ENCODE data around the gene GAS6.
"Not testable (repeated sequence)": the region's sequence is repeated elsewhere in the genome, so short reads cannot be mapped to it uniquely, and the experiment has no call there.

GAS6 gene

GRCh38 chr13:113875837-113876281, 12.0 kb upstream of the GAS6 start:
- DNase-seq (ENCODE audit: insufficient read length, low spot score) (no peak), FAIRE-seq (peak; percentile 93)
- TF ChIP-seq SPI1 (IDR thresholded peaks at IDR 0.05; ENCODE audit: low read depth, low read length) (no peak), POLR2A (IDR thresholded peaks at IDR 0.05; ENCODE audit: low read depth, low read length) (no peak), POU2F2 (IDR thresholded peaks at IDR 0.05; ENCODE audit: low read depth, low read length) (no peak), POLR2AphosphoS5 (IDR thresholded peaks at IDR 0.05; ENCODE audit: low read depth, low read length) (no peak), PAX5 (IDR thresholded peaks at IDR 0.05; ENCODE audit: insufficient read depth, low read length, severe bottlenecking) (no peak), TAF1 (IDR thresholded peaks at IDR 0.05; ENCODE audit: low read depth, low read length) (no peak)

DNA sequence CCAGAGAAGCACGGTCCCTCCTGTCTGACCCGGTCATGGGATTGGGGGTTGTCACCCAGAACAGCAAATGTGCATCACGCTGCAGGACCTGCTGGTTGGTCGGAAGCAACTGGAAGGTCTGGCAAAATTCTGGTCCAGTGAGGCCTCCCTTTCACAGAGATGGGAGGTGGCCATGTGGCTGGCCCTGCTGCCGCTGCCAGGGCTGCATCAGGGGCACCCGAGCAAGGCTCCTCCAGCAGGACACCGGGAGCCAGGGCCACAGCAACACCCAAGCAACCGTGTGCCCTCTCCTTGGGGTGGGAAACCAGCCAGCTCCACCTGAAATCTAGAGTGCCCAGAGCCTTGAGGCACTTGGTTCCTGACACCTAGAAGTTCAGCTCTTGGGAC, 11.5 kb upstream of the GAS6 start:
- no peak for FAIRE-seq
- TF ChIP-seq POLR2AphosphoS5 (IDR thresholded peaks at IDR 0.05; ENCODE audit: low read depth, low read length) (no peak), POU2F2 (IDR thresholded peaks at IDR 0.05; ENCODE audit: low read depth, low read length) (no peak), SPI1 (IDR thresholded peaks at IDR 0.05; ENCODE audit: low read depth, low read length) (no peak), PAX5 (IDR thresholded peaks at IDR 0.05; ENCODE audit: insufficient read depth, low read length, severe bottlenecking) (no peak), POLR2A (IDR thresholded peaks at IDR 0.05; ENCODE audit: low read depth, low read length) (no peak), TAF1 (IDR thresholded peaks at IDR 0.05; ENCODE audit: low read depth, low read length) (no peak)
- DNase-seq (ENCODE audit: insufficient read length, low spot score), result no peak

DNA sequence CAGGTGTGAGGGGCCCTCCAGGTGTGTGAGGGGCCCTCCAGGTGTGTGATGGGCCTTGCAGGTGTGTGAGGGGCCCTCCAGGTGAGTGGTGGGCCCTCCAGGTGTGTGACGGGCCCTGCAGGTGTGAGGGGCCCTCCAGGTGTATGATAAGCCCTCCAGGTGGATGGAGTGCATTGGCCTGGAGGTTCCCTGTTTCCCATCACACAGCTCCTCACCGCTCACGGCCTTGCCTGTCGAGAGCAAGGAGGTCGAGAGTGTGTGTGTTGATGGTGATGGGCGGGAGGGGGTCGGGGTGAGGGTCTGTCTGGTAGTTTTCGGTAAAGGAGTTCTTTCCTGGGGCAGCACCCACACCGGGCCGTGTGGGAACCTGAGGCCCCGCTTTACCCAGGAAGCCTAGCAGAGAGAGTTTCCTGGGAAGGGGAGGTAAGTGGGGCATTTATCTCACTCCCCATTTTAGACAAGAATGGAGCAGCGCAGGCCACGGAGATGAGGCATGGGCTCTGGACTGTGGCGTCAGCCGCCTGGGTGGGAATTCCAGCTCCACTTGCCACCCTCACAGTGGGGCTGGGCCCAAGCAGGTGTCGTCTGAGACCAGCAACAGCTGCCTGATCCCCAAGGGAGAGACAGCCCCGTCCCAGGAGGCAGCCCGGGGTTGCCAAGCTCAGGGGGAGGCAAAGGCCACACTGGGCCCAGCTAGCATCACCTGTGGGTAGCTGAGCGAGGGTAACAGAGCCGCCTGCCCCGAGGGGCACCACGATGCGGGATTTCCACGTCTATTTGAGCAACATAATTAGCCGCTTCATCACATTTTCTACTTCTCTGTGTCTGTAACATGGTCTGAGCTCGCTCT, 10.9 kb upstream of the GAS6 start:
- TF ChIP-seq POLR2A (IDR thresholded peaks at IDR 0.05; ENCODE audit: low read depth, low read length) (no peak), POU2F2 (IDR thresholded peaks at IDR 0.05; ENCODE audit: low read depth, low read length) (no peak), SPI1 (IDR thresholded peaks at IDR 0.05; ENCODE audit: low read depth, low read length) (no peak), TAF1 (IDR thresholded peaks at IDR 0.05; ENCODE audit: low read depth, low read length) (no peak)
- FAIRE-seq (no peak), DNase-seq (ENCODE audit: insufficient read length, low spot score) (no peak)

GRCh38 chr13:113874177-113874576, 10.3 kb upstream of the GAS6 start:
- TF ChIP-seq PAX5 (IDR thresholded peaks at IDR 0.05; ENCODE audit: insufficient read depth, low read length, severe bottlenecking) (no peak), POU2F2 (IDR thresholded peaks at IDR 0.05; ENCODE audit: low read depth, low read length) (no peak), SPI1 (IDR thresholded peaks at IDR 0.05; ENCODE audit: low read depth, low read length) (no peak), POLR2AphosphoS5 (IDR thresholded peaks at IDR 0.05; ENCODE audit: low read depth, low read length) (no peak), POLR2A (IDR thresholded peaks at IDR 0.05; ENCODE audit: low read depth, low read length) (no peak), TAF1 (IDR thresholded peaks at IDR 0.05; ENCODE audit: low read depth, low read length) (no peak)
- DNase-seq (ENCODE audit: insufficient read length, low spot score) (no peak), FAIRE-seq (no peak)

GRCh38 chr13:113869263-113869662, 5.4 kb upstream of the GAS6 start:
- DNase-seq (ENCODE audit: insufficient read length, low spot score), result no peak
- TF ChIP-seq POLR2AphosphoS5 (IDR thresholded peaks at IDR 0.05; ENCODE audit: low read depth, low read length), result no peak
- TF ChIP-seq SPI1 (IDR thresholded peaks at IDR 0.05; ENCODE audit: low read depth, low read length), result no peak
- TF ChIP-seq POU2F2 (IDR thresholded peaks at IDR 0.05; ENCODE audit: low read depth, low read length), result no peak
- TF ChIP-seq TAF1 (IDR thresholded peaks at IDR 0.05; ENCODE audit: low read depth, low read length), result no peak
- TF ChIP-seq POLR2A (IDR thresholded peaks at IDR 0.05; ENCODE audit: low read depth, low read length), result no peak
- TF ChIP-seq PAX5 (IDR thresholded peaks at IDR 0.05; ENCODE audit: insufficient read depth, low read length, severe bottlenecking), result no peak
- no peak for FAIRE-seq

GRCh38 chr13:113867913-113868312, 4.0 kb upstream of the GAS6 start:
- DNase-seq (ENCODE audit: insufficient read length, low spot score); FAIRE-seq: not testable (repeated sequence)

DNA sequence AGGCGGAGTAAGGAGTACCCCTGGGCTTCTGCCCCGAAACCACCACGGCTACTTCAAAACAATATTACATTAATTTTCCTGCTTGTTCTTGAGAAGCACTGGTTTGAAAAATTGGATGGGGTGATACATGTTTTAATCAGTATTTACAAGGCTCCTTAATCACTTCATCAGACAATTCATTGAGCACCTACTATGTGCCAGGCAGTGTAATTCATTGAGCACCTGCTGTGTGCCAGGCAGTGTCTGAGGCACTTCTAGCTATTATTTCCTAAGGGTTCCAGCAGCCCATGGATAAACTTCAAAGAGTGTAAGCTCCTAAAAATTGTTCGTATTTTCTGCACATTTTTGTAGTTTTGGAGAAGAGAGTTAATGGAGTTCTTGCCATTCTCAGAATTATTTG, 1.6 kb upstream of the GAS6 start:
- no peak for TF ChIP-seq TAF1 (IDR thresholded peaks at IDR 0.05; ENCODE audit: low read depth, low read length)
- TF ChIP-seq PAX5 (IDR thresholded peaks at IDR 0.05; ENCODE audit: insufficient read depth, low read length, severe bottlenecking), result no peak
- no peak for TF ChIP-seq SPI1 (IDR thresholded peaks at IDR 0.05; ENCODE audit: low read depth, low read length)
- TF ChIP-seq POU2F2 (IDR thresholded peaks at IDR 0.05; ENCODE audit: low read depth, low read length), result no peak
- no peak for TF ChIP-seq POLR2AphosphoS5 (IDR thresholded peaks at IDR 0.05; ENCODE audit: low read depth, low read length)
- TF ChIP-seq POLR2A (IDR thresholded peaks at IDR 0.05; ENCODE audit: low read depth, low read length), result no peak
- DNase-seq (ENCODE audit: insufficient read length, low spot score) (no peak), FAIRE-seq (no peak)

- TF ChIP-seq POU2F2 (IDR thresholded peaks at IDR 0.05; ENCODE audit: low read depth, low read length), result no peak
- no peak for TF ChIP-seq POLR2AphosphoS5 (IDR thresholded peaks at IDR 0.05; ENCODE audit: low read depth, low read length)
- no peak for TF ChIP-seq TAF1 (IDR thresholded peaks at IDR 0.05; ENCODE audit: low read depth, low read length)
- no peak for TF ChIP-seq SPI1 (IDR thresholded peaks at IDR 0.05; ENCODE audit: low read depth, low read length)
- no peak for TF ChIP-seq PAX5 (IDR thresholded peaks at IDR 0.05; ENCODE audit: insufficient read depth, low read length, severe bottlenecking)
- no peak for TF ChIP-seq POLR2A (IDR thresholded peaks at IDR 0.05; ENCODE audit: low read depth, low read length)
- no peak for DNase-seq (ENCODE audit: insufficient read length, low spot score)
- FAIRE-seq, result peak; percentile 41
These were observed 506 bp upstream of the GAS6 start for GRCh38 chr13:113864273-113864890.

DNA sequence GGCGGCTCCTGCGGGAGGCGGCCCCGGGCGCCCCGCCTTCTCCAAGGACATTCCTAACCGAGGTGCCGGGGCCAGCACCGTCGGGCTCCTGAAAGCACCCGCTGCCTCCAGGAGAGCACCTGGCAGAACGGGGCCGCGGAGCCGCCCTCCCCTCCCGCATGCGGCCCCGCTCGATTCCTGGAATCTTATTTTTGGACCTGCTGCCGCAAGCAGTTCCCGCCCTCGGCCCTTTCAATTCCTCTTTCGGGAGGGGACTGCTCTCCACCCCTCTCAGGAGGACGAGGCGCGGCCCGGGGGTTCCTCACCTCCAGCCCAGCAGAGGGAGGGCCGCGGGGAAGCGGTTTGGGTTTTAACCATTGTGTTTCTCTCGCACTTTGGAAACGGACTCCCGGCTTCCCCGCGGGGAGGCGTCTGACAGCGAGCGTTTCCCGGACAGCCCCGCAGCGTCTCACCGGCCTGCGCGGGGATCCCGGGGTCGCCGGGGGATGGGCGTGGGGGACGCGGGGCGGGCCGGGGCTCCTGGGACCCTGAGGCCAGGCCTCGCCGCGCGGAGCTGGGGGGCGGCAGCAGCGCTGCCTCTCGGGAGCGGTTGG, 849 bp downstream of the GAS6 start:
- peak; percentile 72 for DNase-seq (ENCODE audit: insufficient read length, low spot score)
- TF ChIP-seq SPI1 (IDR thresholded peaks at IDR 0.05; ENCODE audit: low read depth, low read length) (peak; percentile 81), PAX5 (IDR thresholded peaks at IDR 0.05; ENCODE audit: insufficient read depth, low read length, severe bottlenecking) (no peak)
- no peak for FAIRE-seq
